HG02970 (cell line): ENCODE data around the gene MYCBP2.
A peak's percentile ranks its signal among the peaks of the same experiment; 100 is the strongest.
"Not testable (repeated sequence)": the region's sequence is repeated elsewhere in the genome, so short reads cannot be mapped to it uniquely, and the experiment has no call there.

Experiments
- ATAC-seq: cut with Tn5 transposase; IDR thresholded peaks from one replicate; pipeline ENCODE4 v1.9.1; 2021; ENCODE audit warnings: mild to moderate bottlenecking, moderate library complexity, moderate number of reproducible peaks; ENCODE audit not compliant: unreplicated experiment, low FRiP score

Gene MYCBP2, protein sequence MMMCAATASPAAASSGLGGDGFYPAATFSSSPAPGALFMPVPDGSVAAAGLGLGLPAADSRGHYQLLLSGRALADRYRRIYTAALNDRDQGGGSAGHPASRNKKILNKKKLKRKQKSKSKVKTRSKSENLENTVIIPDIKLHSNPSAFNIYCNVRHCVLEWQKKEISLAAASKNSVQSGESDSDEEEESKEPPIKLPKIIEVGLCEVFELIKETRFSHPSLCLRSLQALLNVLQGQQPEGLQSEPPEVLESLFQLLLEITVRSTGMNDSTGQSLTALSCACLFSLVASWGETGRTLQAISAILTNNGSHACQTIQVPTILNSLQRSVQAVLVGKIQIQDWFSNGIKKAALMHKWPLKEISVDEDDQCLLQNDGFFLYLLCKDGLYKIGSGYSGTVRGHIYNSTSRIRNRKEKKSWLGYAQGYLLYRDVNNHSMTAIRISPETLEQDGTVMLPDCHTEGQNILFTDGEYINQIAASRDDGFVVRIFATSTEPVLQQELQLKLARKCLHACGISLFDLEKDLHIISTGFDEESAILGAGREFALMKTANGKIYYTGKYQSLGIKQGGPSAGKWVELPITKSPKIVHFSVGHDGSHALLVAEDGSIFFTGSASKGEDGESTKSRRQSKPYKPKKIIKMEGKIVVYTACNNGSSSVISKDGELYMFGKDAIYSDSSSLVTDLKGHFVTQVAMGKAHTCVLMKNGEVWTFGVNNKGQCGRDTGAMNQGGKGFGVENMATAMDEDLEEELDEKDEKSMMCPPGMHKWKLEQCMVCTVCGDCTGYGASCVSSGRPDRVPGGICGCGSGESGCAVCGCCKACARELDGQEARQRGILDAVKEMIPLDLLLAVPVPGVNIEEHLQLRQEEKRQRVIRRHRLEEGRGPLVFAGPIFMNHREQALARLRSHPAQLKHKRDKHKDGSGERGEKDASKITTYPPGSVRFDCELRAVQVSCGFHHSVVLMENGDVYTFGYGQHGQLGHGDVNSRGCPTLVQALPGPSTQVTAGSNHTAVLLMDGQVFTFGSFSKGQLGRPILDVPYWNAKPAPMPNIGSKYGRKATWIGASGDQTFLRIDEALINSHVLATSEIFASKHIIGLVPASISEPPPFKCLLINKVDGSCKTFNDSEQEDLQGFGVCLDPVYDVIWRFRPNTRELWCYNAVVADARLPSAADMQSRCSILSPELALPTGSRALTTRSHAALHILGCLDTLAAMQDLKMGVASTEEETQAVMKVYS (N-terminal part only)

DNA sequence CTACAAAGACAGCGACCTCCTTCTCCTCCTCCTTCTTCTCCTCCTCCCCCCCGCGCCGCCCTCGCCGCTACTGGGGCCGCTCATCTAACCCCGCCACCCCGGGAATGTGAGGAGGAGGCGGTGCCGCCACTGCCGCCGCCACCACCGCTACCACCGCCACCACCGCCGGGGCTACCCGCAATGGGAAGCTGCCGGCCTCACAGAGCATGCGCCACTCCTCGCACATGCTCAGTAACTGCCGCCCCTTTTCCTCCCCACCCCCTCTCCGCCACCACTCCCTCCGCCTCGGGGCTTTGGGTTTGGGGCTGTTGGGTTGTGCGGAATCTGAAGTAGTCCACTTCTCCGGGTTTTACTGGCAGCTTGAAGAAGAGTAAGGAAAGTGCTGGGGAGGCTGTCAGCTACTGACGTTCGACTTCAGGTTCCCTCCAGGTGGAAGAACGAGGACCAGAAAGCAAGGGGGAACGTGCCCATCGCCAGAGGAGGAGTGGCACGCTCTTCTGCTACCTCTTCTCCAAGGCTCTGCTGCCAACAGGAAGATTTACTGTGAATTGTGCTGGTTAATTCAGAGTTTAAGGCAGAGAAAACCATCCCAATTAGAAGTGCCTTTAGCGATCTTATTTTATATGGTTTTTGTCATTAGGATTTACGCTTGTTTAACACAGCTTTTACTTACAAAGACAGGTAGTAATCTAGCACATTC, at the start of gene MYCBP2:
TSS of gene MYCBP2 (minus strand) at position 190 of the 700 bp plus-strand sequence. CDS start 319 bp downstream, outside the sequence.
- ATAC-seq: peak; percentile 65

DNA sequence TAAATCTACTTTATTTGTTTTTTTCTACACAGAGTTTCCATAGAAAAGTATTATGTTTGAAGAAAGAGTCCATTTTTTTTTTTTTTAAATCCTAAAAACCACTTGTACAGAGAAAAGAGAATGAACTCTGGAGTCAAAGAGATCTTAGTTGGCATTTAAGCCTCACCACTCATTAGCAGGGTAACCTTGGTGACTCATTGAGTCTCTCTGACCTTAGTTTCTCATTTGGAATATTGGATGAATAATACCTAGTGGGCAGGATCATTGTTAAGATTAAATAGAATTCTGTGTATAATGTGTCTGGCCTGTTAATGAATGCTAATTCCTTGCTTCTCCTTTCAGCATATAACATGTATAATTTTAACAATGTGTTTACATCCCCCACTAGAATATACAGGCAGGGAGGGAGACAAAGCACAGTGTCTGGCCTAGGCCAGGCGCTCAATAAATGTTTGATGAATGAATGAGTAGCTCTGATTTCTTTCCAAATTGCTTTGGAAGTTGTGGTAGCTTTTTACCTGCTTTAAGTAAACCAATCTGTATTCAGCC, 48.7 kb upstream of the MYCBP2 start:
- ATAC-seq: no peak

DNA sequence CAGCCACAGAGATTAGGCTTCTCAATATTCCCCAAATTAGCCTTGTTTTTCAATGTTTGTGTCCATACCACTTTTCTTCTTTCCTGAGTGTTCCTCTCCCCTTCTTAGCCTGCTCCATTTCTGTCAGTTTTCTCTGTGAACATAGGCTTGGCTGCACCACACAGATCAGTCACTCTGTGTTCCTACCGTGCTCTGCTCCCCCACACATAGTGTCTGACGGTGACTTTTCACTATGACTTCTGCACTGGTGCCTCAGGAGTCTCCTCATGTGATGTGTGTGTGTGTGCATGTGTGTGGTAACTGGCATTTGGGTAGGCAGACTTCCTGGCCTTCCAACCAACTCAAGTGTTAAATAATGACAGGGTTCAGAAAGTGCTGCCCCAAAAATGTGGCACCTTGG, 47.9 kb upstream of the MYCBP2 start:
- no peak for ATAC-seq

DNA sequence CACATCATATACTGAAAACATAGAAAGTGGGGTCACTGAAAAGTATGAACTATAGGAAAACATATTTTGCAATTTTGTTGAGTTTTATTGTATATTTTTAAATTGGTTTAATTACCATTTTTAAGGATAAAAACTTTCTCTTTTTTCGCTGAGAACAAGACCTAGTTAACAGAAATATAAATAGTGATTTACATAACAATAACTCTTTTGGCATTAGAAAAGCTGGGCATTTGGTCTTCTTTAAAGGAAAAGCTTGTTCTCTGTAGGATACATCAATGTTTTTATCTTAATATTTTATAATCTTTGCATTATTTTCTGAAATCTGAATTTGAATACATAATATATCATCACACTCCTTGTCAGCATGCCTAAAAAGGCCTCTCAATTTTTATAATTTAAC, 47.4 kb upstream of the MYCBP2 start:
- no peak for ATAC-seq

DNA sequence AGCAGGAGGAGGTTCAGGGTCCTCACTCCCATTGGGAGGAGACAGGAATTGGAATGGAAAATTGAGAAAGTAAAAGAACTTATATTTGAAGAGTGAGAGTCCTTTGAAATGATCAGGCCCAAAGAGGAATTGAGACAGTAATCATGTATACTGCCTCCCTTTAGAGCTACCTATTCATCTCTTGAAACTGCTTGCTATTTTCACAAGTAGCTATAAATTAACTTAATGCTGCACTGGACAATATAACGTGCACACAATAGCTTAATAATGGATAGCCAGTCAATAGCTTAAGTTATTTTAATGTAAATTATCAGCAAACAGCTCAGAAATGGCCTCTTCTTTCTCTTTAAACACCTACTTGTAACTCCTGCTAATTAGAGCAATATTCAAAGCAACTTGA, 46.6 kb upstream of the MYCBP2 start:
- ATAC-seq: no peak

DNA sequence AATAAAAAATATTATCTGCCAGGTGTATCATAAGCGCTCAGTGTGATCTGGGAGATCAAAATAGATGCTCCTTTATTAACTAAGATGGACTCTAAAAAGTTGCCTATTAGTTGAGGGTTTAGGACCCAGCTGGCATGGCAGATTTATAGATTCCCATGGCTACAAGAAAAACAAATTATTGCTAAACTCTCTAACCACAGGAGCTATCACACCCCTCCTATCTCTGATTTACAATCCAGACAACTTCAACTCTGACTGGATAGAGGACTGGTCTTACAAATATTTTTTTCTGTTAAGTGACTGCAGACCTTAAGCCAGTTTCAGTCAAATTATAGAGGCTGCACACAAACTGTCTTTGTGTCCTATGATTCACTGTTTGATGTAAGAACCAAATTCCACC, 45.4 kb upstream of the MYCBP2 start:
- ATAC-seq: no peak

DNA sequence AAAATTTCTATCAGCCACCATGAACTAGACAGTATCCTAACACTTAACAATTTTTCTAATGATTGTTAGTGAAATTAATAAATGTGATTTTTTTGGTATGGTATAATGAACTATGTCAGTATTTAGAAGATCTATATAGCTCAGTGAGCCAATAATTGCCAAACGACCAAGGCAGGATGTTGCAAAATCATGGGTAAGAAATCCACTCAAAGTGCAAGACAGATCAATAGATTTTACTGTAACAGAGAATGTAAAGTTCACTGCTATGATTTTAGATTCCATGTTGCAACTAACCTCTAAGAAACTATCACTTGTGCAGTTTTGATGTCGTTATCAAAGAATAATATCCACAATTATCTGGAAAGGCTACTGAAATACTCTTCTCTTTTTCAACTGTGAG, 44.0 kb upstream of the MYCBP2 start:
- ATAC-seq: no peak

DNA sequence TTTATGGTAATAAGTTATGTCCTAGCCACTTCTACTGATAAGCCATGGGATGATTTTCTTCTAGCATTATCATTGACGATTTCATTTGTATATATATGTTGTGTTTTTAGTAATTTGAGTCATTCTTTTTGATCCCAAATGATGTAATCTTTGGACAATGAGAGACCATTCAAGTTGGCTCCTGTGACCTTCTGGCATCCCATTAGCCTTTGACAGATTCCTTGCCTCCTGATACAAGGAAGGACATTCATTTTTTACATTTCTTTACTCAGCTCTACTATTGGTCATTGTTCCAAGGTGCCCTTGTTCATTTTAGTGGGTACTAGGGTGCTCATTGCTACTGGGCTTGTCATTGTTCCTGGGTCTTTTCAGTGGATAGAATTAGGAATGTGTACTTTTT, 35.3 kb upstream of the MYCBP2 start:
- no peak for ATAC-seq

DNA sequence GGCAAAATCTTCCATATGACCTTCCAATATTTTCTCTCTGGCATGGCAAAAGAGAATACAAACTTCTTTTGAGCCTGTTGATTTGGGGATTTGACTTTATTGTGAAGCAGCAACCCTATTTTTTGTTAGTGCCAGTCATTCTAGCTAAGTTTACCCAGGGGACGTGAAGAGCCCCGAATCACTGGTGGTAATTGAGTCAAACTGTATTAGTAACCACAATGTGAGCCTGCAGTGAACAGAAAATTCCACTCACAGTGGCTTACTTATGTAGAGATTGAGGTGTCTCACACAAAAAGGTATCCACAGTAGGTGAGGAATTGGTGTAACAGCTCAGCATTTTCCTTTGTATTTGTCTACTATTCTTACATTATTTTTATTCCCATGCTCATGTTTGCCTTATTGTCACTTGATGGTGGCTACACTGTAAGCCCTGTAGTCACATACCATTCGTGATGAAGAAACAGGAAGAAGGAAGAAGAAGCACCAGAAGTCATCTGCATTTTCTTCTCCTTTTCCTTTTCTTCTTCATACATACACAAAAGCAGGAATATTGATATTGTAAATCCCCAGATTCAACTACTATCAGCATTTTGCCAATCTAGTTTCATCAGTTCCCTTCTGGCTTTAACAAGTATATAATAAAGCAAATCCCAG, 33.3 kb upstream of the MYCBP2 start:
- ATAC-seq: no peak

DNA sequence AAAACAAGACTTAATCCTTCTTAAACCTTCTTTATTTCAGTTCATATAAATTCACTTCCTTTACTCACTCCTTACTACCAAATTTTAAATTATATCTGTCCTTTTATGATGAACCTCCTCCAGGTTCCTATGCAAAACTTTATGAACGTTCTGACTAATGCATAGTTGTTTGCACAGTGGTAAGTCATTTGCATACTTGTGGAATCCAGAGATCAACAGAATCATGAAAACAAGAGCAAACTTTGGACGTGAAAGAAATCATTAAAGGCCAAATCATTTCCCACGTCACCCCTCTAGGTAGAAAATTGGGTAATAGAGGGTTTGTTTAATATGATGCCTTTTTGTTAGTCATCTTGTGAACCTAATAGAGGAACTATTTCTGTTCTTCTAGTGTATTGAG, 32.3 kb upstream of the MYCBP2 start:
- no peak for ATAC-seq

DNA sequence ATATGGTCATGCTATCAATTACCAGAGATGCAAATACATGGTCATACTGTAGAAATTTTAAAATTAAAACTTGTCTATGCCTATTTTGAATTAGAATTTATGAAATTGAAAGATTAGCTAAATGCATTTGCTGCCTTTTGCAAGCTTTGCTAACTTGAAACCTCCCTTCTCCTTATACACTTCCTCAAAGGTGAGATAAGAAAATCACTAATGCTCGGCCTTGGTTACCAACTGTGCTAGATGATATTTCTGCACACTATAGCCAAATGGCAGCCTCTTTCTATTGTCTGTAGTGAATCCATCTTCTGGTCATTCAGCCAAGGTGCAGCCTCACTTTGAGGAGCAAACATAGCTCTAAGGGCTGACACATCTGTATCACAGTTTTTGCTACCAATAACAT, 31.1 kb upstream of the MYCBP2 start:
- ATAC-seq: no peak

DNA sequence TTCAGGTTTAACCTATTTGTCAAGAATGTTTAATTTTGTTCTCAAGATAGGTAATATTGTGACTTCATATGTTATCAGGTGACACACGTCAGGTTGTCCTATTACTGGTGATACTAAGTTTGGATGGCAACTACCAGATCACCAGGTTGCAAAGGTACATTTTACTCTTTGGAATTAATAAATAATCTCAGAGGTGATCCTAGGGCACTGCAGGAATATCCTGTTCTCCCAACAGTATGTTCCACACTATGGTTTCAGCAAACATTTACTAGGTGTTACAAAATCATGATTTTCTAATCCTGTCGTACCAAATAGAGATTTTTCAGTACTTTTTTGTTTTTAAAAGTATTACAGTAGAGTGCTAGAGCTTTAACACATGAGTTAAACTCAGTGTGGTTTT, 29.3 kb upstream of the MYCBP2 start:
- no peak for ATAC-seq

DNA sequence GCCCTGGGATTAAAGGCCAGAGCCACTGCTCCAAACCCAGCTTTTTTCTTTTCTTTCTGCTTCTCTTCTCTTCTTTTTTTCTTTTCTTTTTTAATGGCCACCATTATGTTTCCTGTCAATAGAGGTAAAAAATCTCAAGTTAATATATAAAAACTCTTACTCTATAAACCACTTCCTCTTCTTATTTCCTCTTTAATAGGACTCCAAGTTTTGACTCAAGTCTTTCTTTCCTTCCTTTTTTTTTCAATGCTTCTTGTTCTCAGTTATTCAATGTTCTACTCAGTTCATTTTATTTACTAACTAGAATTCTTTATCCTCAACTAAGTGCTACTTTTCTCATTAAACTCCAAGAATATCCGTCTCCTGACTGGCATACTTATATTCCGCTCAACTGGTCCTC, 27.1 kb upstream of the MYCBP2 start:
- no peak for ATAC-seq

DNA sequence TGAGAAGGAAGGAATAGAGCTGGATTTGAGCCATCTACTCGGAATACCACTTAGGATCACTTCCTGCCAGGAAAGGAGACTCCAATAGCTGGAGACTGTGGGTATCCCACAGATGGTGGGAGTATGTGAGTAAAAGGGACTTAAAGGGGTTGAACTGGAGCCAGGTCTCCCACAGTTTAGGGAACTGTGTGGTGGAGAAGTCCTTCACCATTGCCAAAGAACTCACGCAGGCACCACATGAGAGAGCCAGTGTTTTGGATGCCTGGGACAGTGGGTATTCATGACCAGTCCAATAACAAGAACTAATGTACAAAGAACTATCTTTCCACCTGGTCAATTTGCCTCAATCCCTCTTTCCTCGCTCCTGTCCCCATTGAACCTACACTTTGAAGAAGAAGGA, 24.4 kb upstream of the MYCBP2 start:
- no peak for ATAC-seq

DNA sequence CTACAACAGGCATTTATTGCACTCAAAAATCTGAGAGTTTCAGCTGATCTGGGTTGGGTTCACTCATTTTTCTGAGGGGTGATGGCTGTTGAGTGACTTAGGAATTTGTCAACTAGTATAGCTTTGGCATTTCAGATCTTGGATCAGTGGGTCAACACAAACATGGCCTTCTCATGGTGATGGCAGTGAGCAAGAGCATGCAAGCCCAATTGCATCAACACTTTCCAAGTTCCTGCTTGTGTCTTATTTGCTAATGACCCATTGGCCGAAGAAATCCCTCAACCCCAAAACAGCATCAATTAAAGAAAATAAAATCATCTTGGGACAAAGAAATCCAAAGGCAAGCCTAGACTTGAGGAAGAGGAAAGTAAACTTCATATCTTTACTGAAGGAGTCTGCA, 23.9 kb upstream of the MYCBP2 start:
- no peak for ATAC-seq

DNA sequence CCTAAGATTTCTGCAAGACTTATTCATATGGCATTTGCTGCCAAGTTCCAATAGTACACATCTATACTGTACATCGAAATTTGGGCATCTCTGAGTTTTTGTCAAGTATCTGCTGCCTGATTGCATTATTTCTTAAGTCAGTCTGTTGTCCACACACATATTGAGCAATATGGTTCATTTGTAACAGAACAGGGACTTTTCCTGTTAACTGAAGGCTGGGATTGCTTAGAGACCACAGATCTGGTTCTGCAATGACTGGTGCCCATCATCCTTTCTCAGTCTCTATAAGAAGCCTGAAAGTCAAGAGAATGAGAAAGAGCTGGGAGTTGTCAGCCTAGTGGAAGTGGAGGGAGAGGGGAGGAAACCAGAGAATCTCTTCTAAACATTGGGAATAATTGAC, 22.5 kb upstream of the MYCBP2 start:
- no peak for ATAC-seq

DNA sequence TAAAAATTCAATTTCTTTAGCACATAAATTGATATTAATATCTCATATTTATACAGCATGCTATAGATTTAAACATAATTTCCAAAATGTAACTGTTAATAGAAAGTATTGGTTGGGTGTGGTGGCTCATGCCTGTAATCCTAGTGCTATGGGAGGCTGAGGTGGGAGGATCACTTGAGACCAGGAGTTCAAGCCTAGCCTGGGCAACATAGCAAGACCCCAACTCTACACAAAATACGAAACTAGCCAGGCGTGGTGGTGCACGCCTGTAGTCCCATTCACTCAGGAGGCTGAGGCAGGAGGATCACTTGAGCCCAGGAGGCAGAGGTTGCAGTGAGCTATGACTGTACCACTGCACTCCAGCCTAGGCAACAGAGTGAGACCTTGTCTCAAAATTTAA, 20.5 kb upstream of the MYCBP2 start:
- not testable (repeated sequence) for ATAC-seq

DNA sequence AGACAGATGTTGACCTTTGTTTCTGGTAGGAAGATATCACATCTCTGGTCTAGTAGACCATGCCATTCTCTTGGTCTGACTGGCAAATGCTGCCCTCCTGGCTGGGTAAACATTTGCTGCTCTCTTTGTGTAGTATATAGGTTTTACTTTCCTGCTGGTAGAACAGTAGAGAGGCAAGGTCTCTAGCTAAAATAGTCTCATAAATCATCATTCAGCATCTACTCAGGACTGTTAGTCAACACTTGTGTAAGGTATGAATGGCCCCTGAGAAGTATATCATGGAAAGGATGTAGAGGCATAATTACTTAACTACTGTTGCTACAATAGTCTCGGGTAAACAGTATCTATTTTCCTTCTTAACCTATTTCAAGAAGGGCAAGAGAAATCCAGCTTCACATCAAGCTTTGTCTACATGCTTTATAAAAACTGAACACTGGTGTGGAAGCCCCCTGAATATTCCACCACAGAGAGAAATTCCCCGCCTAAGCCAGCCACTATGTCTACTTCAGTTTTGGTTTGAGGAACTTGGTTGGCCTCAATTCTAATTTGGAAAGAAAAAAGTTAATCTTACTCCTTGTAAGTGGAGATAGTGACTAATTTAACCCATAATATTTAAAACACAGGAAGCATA, 18.4 kb upstream of the MYCBP2 start:
- ATAC-seq: no peak

DNA sequence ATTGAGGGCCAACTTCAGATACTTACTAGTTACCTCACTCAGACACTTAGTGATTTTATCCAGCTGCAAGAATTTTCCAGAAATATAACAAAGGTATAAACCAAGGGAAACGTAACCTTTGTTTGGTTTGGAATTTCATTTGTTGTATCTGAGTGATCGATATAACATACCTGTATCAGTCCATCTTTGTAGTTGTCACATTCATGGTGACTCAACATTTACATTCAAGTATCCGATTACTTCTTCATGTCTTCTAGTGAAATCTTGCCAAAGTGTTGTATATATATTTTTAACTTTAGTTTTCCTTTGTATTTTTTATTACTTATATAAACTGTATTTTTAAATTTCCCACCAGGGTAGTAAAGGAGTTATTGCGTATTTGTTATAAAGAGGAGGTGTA, 16.9 kb upstream of the MYCBP2 start:
- ATAC-seq: no peak
